NCI-H2107 treated with DMSO at 0.1 percent for 48 hours (cell line): Measurements from ENCODE around the gene ANXA3.
"Not testable (repeated sequence)": the region's sequence is repeated elsewhere in the genome, so short reads cannot be mapped to it uniquely, and the experiment has no call there.

Experiments
- DNase-seq: peaks from one replicate; lab custom pipeline; 2025; ENCODE audit not compliant: unreplicated experiment; lab: John Stamatoyannopoulos, UW

Gene ANXA3

GRCh38 chr4:78542373-78542772 is 9.2 kb upstream of the ANXA3 start:
- no peak for DNase-seq

- no peak for DNase-seq
These were observed 8.0 kb upstream of the ANXA3 start for GRCh38 chr4:78543424-78544125.

GRCh38 chr4:78544678-78545077 is 6.9 kb upstream of the ANXA3 start:
- DNase-seq, result no peak

GRCh38 chr4:78545275-78546246 is 6.0 kb upstream of the ANXA3 start:
- DNase-seq, result no peak

- not testable (repeated sequence) for DNase-seq
These were observed 3.7 kb upstream of the ANXA3 start for GRCh38 chr4:78547899-78548298.

- not testable (repeated sequence) for DNase-seq
These were observed 2.7 kb upstream of the ANXA3 start for GRCh38 chr4:78548889-78549288.

- no peak for DNase-seq
These were observed 946 bp downstream of the ANXA3 start for GRCh38 chr4:78552389-78553042.

GRCh38 chr4:78553043-78553396 is 1.4 kb downstream of the ANXA3 start:
- no peak for DNase-seq

GRCh38 chr4:78553529-78554060 is 2.0 kb downstream of the ANXA3 start:
- no peak for DNase-seq

- no peak for DNase-seq
These were observed 5.1 kb downstream of the ANXA3 start for GRCh38 chr4:78556665-78557064.

- DNase-seq, result no peak
These were observed 6.3 kb downstream of the ANXA3 start for GRCh38 chr4:78557841-78558240.

- DNase-seq, result no peak
These were observed 6.8 kb downstream of the ANXA3 start for GRCh38 chr4:78558410-78558809.

- DNase-seq, result no peak
These were observed 8.9 kb downstream of the ANXA3 start for GRCh38 chr4:78560296-78560963.

- no peak for DNase-seq
These were observed 10.1 kb downstream of the ANXA3 start for GRCh38 chr4:78561677-78562076.

- DNase-seq, result no peak
These were observed 11.1 kb downstream of the ANXA3 start for GRCh38 chr4:78562687-78563086.

- no peak for DNase-seq
These were observed 14.4 kb downstream of the ANXA3 start for GRCh38 chr4:78565971-78566372.

- no peak for DNase-seq
These were observed 15.4 kb downstream of the ANXA3 start for GRCh38 chr4:78566834-78567499.

- DNase-seq, result no peak
These were observed 16.0 kb downstream of the ANXA3 start for GRCh38 chr4:78567500-78568060.

GRCh38 chr4:78568640-78569305 is 17.2 kb downstream of the ANXA3 start:
- DNase-seq, result no peak
